Ishikawa (cell line): ENCODE measurements around the gene POM121.

Experiments used
- CEBPB ChIP-seq: IDR thresholded peaks from 2 replicates; pipeline ENCODE4 v1.6.1; 2012
- CREB1 ChIP-seq: IDR thresholded peaks from 2 replicates; pipeline ENCODE4 v1.6.1; 2012; ENCODE audit warnings: low read depth
- EP300 ChIP-seq: IDR thresholded peaks from 2 replicates; pipeline ENCODE4 v1.6.1; 2012; ENCODE audit warnings: borderline replicate concordance
- NFIC ChIP-seq: IDR thresholded peaks from 2 replicates; pipeline ENCODE4 v1.6.1; 2012
- RAD21 ChIP-seq: IDR thresholded peaks from 2 replicates; pipeline ENCODE4 v1.6.1; 2012; ENCODE audit warnings: low read depth
- TAF1 ChIP-seq: IDR thresholded peaks from 2 replicates; pipeline ENCODE4 v1.6.1; 2012; ENCODE audit warnings: low read depth, mild to moderate bottlenecking
- YY1 ChIP-seq: IDR thresholded peaks from 2 replicates; pipeline ENCODE4 v1.6.1; 2012; ENCODE audit warnings: low read depth
- TF ChIP-seq, protein P1 (sequence below): IDR thresholded peaks from 2 replicates; pipeline ENCODE4 v1.6.1; 2012; ENCODE audit warnings: low read depth, mild to moderate bottlenecking
- TF ChIP-seq, protein P2 (sequence below): IDR thresholded peaks from 2 replicates; pipeline ENCODE4 v1.6.1; 2012

DNA sequence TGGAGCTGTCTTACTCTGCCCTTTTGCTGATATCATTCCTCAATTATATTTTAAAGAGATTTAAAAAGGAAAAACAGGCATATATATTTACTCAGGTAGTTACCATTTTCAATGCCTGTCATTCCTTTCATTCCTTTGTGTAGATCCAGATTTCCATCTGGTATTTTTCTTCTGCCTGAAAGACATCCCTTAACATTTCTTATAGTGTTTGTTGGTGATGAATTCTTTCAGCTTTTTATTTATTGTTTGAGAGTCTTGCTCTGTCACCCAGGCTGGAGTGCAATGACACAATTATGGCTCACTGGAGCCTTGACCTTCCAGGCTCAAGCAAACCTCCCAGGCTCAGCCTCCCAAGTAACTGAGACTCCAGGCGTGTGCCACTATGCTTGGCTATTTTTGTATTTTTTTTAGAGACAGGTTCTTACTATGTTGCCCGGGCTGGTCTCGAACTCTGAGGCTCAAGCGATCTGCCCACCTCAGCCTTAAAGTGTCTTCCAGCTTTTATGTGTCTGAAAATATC, 5.6 kb upstream of the POM121 start:
- TF ChIP-seq, protein P1, sequence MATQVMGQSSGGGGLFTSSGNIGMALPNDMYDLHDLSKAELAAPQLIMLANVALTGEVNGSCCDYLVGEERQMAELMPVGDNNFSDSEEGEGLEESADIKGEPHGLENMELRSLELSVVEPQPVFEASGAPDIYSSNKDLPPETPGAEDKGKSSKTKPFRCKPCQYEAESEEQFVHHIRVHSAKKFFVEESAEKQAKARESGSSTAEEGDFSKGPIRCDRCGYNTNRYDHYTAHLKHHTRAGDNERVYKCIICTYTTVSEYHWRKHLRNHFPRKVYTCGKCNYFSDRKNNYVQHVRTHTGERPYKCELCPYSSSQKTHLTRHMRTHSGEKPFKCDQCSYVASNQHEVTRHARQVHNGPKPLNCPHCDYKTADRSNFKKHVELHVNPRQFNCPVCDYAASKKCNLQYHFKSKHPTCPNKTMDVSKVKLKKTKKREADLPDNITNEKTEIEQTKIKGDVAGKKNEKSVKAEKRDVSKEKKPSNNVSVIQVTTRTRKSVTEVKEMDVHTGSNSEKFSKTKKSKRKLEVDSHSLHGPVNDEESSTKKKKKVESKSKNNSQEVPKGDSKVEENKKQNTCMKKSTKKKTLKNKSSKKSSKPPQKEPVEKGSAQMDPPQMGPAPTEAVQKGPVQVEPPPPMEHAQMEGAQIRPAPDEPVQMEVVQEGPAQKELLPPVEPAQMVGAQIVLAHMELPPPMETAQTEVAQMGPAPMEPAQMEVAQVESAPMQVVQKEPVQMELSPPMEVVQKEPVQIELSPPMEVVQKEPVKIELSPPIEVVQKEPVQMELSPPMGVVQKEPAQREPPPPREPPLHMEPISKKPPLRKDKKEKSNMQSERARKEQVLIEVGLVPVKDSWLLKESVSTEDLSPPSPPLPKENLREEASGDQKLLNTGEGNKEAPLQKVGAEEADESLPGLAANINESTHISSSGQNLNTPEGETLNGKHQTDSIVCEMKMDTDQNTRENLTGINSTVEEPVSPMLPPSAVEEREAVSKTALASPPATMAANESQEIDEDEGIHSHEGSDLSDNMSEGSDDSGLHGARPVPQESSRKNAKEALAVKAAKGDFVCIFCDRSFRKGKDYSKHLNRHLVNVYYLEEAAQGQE, result no peak
- TF ChIP-seq CREB1, result no peak
- no peak for TF ChIP-seq CEBPB
- no peak for TF ChIP-seq TAF1
- TF ChIP-seq RAD21, result no peak
- TF ChIP-seq, protein P2, sequence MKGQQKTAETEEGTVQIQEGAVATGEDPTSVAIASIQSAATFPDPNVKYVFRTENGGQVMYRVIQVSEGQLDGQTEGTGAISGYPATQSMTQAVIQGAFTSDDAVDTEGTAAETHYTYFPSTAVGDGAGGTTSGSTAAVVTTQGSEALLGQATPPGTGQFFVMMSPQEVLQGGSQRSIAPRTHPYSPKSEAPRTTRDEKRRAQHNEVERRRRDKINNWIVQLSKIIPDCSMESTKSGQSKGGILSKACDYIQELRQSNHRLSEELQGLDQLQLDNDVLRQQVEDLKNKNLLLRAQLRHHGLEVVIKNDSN, result no peak
- TF ChIP-seq EP300, result no peak
- TF ChIP-seq YY1, result no peak
- no peak for TF ChIP-seq NFIC
